WERI-Rb-1 (cell line): Measurements from ENCODE around the gene RUNX2.

Experiments
- DNase-seq: peaks from one replicate; pipeline ENCODE4 v3.0.0-alpha.2; 2020
- H3K27ac ChIP-seq: fragments of 250-450 bp; sonication (Bioruptor Pico); 2 replicates; pipeline ENCODE4 v1.5.1; 2020; ENCODE audit warnings: mild to moderate bottlenecking, moderate library complexity
- H3K27me3 ChIP-seq: fragments of 250-450 bp; sonication (Bioruptor Pico); 2 replicates; pipeline ENCODE4 v1.5.1; 2021; ENCODE audit warnings: mild to moderate bottlenecking, low read depth, moderate library complexity; ENCODE audit not compliant: insufficient read depth, severe bottlenecking
- H3K36me3 ChIP-seq: fragments of 250-450 bp; sonication (Bioruptor Pico); 2 replicates; pipeline ENCODE4 v1.5.1; 2020; ENCODE audit warnings: mild to moderate bottlenecking, moderate library complexity
- H3K4me3 ChIP-seq: 2 replicates; pipeline ENCODE4 v1.5.1; 2011; ENCODE audit warnings: low read depth, mild to moderate bottlenecking, control low read depth, low read length
- H3K9me3 ChIP-seq: fragments of 250-450 bp; sonication (Bioruptor Pico); 2 replicates; pipeline ENCODE4 v1.5.1; 2021; ENCODE audit warnings: mild to moderate bottlenecking, moderate library complexity; ENCODE audit not compliant: severe bottlenecking
- TF ChIP-seq, protein P1 (sequence below): IDR thresholded peaks from 2 replicates; pipeline ENCODE4 v1.5.1; 2011; ENCODE audit warnings: low read depth, mild to moderate bottlenecking, control low read depth, inconsistent platforms, low read length

Gene RUNX2

DNA sequence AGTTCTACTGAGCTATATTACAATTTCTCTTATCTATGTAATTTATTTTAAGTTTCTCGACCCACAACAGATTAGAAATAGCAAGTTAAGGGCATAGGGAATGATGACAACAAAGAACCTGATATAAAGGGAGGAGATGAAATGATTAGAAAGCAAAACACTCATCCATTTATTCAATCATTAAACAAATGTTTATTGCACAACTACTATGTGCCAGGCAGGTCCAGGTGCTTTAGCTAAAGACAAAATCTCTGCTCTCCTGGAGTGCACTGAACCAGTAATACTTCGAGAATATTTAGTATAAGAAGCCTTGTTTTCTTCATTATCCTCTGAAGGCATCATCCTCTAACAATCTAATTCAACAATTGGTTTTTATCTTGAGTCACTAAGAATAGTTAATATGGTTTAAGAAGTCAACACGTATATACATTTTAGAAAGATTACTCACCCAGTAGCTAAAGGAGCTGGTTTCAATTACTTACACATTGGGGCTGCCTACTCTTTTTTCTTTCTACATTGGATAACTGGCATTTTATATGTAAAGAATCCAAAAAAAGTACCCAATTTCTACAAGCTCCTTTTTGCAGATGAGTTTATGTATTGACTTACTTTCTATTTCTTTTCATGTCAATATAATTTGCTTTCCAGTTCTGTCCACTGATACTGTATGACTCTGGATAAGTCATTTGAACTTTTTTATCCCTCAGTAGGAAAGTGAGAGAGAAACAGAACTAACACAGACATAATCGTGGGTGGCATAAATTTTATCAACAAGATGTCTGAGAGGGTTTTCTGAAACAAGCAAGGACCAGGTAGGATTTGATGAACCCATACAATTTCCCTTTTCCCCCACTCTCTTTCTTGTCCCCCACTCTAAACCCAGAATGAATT, 375.0 kb downstream of the RUNX2 start:
- Histone ChIP-seq H3K4me3 (no peak overlapping the region), H3K36me3 (no peaks in the 10 kb centered on the region), H3K27me3 (no peaks in the 10 kb centered on the region), H3K9me3 (peaks cover 8% of the 10 kb centered on the region), H3K27ac (no peak overlapping the region)
- DNase-seq = no peak
- TF ChIP-seq, protein P1, sequence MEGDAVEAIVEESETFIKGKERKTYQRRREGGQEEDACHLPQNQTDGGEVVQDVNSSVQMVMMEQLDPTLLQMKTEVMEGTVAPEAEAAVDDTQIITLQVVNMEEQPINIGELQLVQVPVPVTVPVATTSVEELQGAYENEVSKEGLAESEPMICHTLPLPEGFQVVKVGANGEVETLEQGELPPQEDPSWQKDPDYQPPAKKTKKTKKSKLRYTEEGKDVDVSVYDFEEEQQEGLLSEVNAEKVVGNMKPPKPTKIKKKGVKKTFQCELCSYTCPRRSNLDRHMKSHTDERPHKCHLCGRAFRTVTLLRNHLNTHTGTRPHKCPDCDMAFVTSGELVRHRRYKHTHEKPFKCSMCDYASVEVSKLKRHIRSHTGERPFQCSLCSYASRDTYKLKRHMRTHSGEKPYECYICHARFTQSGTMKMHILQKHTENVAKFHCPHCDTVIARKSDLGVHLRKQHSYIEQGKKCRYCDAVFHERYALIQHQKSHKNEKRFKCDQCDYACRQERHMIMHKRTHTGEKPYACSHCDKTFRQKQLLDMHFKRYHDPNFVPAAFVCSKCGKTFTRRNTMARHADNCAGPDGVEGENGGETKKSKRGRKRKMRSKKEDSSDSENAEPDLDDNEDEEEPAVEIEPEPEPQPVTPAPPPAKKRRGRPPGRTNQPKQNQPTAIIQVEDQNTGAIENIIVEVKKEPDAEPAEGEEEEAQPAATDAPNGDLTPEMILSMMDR = no peak

DNA sequence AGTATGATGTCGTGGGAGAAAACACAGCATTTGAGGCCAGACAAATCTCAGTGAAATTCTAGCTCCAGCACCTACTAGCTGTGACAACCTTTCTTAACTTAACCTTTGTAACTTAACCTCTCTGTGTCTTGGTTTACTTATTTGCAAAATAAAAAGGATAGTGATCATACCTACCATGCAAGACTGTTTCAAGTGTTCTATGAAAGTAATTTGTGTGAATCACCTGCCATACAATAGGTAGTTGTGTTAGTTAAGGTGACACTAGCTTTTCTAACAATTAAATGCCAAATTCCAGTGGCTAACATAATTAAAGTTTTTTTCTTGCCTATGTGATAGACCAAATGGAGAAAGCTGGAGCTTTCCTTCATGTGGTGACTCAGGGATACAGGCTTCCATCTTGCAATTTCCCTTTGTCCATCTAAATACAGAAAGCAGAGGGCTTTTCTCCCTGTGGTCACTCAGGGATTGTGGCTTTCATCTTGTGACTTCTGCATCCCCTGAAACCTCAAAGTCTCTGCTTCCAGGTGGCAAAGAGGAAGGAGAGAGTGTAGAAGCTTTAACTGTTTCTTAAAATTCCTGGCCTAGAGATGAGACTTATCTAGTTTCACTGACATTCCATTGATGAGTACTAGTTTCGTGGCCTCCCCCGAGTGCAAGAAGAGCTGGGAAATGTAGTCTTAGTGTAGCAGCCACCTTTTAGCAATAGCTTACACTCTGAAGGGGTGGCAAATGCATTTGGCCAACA, 376.1 kb downstream of the RUNX2 start:
- Histone ChIP-seq H3K27me3 (no peaks in the 10 kb centered on the region), H3K36me3 (no peaks in the 10 kb centered on the region), H3K27ac (no peak overlapping the region), H3K4me3 (no peak overlapping the region), H3K9me3 (peaks cover 3% of the 10 kb centered on the region)
- DNase-seq = no peak
- TF ChIP-seq, protein P1 = no peak

DNA sequence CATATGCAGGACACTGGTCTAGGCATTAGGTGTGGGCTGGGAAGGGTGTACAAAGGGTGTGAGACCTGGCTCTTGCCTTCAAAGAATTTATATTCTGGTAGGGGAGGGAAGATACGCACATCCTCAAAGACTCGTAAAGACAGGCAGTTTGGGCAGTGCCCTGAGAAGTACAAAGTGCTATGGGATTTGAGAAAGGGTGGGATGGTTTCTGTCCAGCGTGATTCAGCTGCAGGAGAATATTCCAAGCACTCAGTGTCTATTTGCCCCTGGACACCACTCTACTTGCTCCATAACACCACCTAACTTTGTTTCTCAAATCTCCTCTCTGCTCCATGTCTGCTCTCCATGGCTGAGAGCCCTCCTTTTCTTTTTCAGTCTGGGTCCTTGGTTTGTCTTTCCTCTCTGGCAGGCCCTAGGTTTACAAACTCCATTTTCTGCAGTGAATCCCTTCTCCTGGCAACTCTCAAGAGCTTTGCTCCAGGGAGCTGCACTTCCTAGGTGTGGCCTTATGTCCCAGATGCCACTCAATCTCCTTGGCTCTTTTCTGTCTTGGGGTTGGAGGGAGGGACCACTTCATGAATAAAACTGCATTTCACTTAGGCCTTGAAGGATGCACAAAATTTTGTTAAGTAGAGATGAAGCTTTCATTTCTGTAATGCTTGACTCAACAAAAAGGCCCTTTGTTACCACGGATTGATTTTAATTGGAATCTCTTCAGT, 377.2 kb downstream of the RUNX2 start:
- H3K4me3 ChIP-seq = no peak overlapping the region
- H3K9me3 ChIP-seq = peaks cover 2% of the 10 kb centered on the region
- TF ChIP-seq, protein P1 = no peak
- no peaks in the 10 kb centered on the region for H3K36me3 ChIP-seq
- DNase-seq = no peak
- H3K27ac ChIP-seq = no peak overlapping the region
- H3K27me3 ChIP-seq = no peaks in the 10 kb centered on the region

DNA sequence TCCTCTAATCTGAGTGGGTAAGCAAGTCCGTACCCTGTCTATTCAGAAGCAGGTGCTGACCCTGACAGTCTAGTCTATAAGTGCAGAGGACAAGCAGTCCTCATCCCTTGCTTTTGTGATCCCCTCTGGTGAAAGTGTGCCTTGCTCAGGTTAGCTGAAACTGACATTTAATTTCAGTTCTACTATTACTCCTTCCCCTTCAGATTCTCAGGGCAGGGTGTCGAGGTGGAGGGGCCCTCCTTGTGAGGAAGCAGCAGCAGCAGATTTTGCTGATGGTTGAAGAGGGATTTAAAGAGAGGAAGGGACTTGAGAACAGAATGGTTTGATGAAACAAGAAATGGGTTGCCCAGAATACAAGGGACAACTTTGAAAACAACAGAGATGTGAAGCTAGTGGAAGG, 378.2 kb downstream of the RUNX2 start:
- Histone ChIP-seq H3K4me3 (no peak overlapping the region), H3K36me3 (no peaks in the 10 kb centered on the region), H3K27ac (no peak overlapping the region), H3K27me3 (no peaks in the 10 kb centered on the region), H3K9me3 (no peaks in the 10 kb centered on the region)
- TF ChIP-seq, protein P1 = no peak
- DNase-seq = no peak

DNA sequence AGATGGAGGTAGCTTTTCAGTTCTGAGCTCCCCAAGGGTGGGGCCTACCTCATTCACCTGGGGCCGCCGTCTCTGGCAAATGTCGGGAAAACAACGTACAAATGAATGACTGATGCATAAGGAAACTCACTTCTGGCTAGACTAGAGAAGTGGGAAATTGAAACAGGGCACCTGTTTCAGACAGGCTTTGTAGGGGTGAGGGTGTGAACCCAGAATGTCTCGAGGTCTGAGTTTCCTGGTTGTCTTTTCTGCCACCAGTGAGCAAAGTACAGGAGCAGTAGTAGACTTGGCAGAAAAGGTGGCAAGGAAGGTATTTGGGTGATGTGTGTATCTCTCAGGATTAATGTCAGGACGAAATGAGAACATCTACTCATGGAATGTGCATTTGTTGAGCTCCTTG, 379.0 kb downstream of the RUNX2 start:
- H3K36me3 ChIP-seq = no peaks in the 10 kb centered on the region
- H3K4me3 ChIP-seq = no peak overlapping the region
- TF ChIP-seq, protein P1 = no peak
- no peaks in the 10 kb centered on the region for H3K9me3 ChIP-seq
- no peak for DNase-seq
- no peak overlapping the region for H3K27ac ChIP-seq
- H3K27me3 ChIP-seq = no peaks in the 10 kb centered on the region
